T-helper 17 cell (primary cell): ENCODE measurements around the gene ENTPD8. TPM values are rescaled to one million over a fixed set of nuclear protein-coding genes. Genes with fewer than 3 reads are reported as not detected.

Experiments
- ATAC-seq: fragments of 150-1000 bp; cut with Tn5 transposase; 2 replicates; pipeline ENCODE4 v1.10.0; 2021; ENCODE audit warnings: mild to moderate bottlenecking, moderate library complexity
- DNase-seq, 3 donors: peaks; one replicate each; pipeline versions ENCODE4 v3.0.0 to v3.0.0-alpha.2; 2020 to 2021
- H3K9me3 ChIP-seq: one replicate; pipeline ENCODE4 v1.7.0; 2013; ENCODE audit warnings: low read length, mild to moderate bottlenecking; ENCODE audit not compliant: control insufficient read depth, poor library complexity, severe bottlenecking
- H3K27ac Mint-ChIP-seq: one replicate; pipeline ENCODE4 v1.8.0; 2022; ENCODE audit warnings: mild to moderate bottlenecking, moderate library complexity, mixed read lengths
- H3K27me3 Mint-ChIP-seq: one replicate; pipeline ENCODE4 v1.8.0; 2022; ENCODE audit warnings: mixed read lengths
- H3K36me3 Mint-ChIP-seq: one replicate; pipeline ENCODE4 v1.8.0; 2022; ENCODE audit warnings: low read depth, mixed read lengths
- H3K4me1 Mint-ChIP-seq: one replicate; pipeline ENCODE4 v1.8.0; 2022; ENCODE audit warnings: mild to moderate bottlenecking, mixed read lengths
- H3K4me3 Mint-ChIP-seq: one replicate; pipeline ENCODE4 v1.8.0; 2022; ENCODE audit warnings: mild to moderate bottlenecking, moderate library complexity, mixed read lengths
- total RNA-seq, 4 donors: library from RNA in 2 of 4; stranded (reverse) in 2 of 4; gene quantifications; one replicate each; pipeline ENCODE4 v1.2.3 and lab custom pipeline; 2022 to 2026

ENTPD8 gene
- total RNA-seq, 2 donors from 2014 or later, result not detected

GRCh38 chr9:137458194-137459151 lies 17.3 kb upstream of the ENTPD8 start:
- Mint-ChIP-seq H3K4me3 (no peak overlapping the region), H3K27me3 (no peaks in the 10 kb centered on the region), H3K4me1 (peaks cover 13% of the 10 kb centered on the region), H3K27ac (no peak overlapping the region), H3K36me3 (no peaks in the 10 kb centered on the region)
- ATAC-seq, result peak; percentile 26
- no peaks in the 10 kb centered on the region for H3K9me3 ChIP-seq
- DNase-seq, result peak in 2 of 3 donors; percentile 4 to 7

- H3K4me3 Mint-ChIP-seq, result peak overlapping the region; percentile 60
- H3K27ac Mint-ChIP-seq, result no peak overlapping the region
- ATAC-seq (no peak), DNase-seq (peak in 2 of 3 donors; percentile 5 to 7)
- H3K27me3 Mint-ChIP-seq, result no peaks in the 10 kb centered on the region
- no peaks in the 10 kb centered on the region for H3K36me3 Mint-ChIP-seq
- H3K4me1 Mint-ChIP-seq, result peaks cover 10% of the 10 kb centered on the region
- no peaks in the 10 kb centered on the region for H3K9me3 ChIP-seq
These were observed 16.4 kb upstream of the ENTPD8 start for GRCh38 chr9:137457406-137458193.

- H3K36me3 Mint-ChIP-seq, result no peaks in the 10 kb centered on the region
- no peaks in the 10 kb centered on the region for H3K27me3 Mint-ChIP-seq
- H3K9me3 ChIP-seq, result no peaks in the 10 kb centered on the region
- peak overlapping the region; percentile 27 for H3K27ac Mint-ChIP-seq
- ATAC-seq (no peak), DNase-seq (peak in 1 of 3 donors; percentile 5)
- H3K4me3 Mint-ChIP-seq, result no peak overlapping the region
- peaks cover 14% of the 10 kb centered on the region for H3K4me1 Mint-ChIP-seq
These were observed 15.8 kb upstream of the ENTPD8 start for GRCh38 chr9:137456864-137457405.

GRCh38 chr9:137456061-137456863 lies 15.1 kb upstream of the ENTPD8 start:
- H3K9me3 ChIP-seq, result no peaks in the 10 kb centered on the region
- Mint-ChIP-seq H3K4me3 (no peak overlapping the region), H3K27ac (peak overlapping the region; percentile 27), H3K4me1 (peaks cover 17% of the 10 kb centered on the region), H3K27me3 (no peaks in the 10 kb centered on the region), H3K36me3 (no peaks in the 10 kb centered on the region)
- ATAC-seq (no peak), DNase-seq (peak in 1 of 3 donors; percentile 3)

- no peak overlapping the region for H3K4me3 Mint-ChIP-seq
- H3K36me3 Mint-ChIP-seq, result no peaks in the 10 kb centered on the region
- peak in 2 of 3 donors; percentile 4 to 6 for DNase-seq
- H3K9me3 ChIP-seq, result no peaks in the 10 kb centered on the region
- no peaks in the 10 kb centered on the region for H3K27me3 Mint-ChIP-seq
- no peak for ATAC-seq
- H3K4me1 Mint-ChIP-seq, result peaks cover 18% of the 10 kb centered on the region
- H3K27ac Mint-ChIP-seq, result no peak overlapping the region
These were observed 14.3 kb upstream of the ENTPD8 start for GRCh38 chr9:137455359-137455991.

- peaks cover 15% of the 10 kb centered on the region for H3K4me1 Mint-ChIP-seq
- no peaks in the 10 kb centered on the region for H3K36me3 Mint-ChIP-seq
- ATAC-seq, result no peak
- H3K27me3 Mint-ChIP-seq, result no peaks in the 10 kb centered on the region
- peak in 2 of 3 donors; percentile 4 for DNase-seq
- no peak overlapping the region for H3K27ac Mint-ChIP-seq
- H3K9me3 ChIP-seq, result no peaks in the 10 kb centered on the region
- H3K4me3 Mint-ChIP-seq, result peak overlapping the region; percentile 64
These were observed 13.6 kb upstream of the ENTPD8 start for GRCh38 chr9:137454597-137455358.

GRCh38 chr9:137454145-137454596 lies 13.0 kb upstream of the ENTPD8 start:
- no peak overlapping the region for H3K27ac Mint-ChIP-seq
- peaks cover 14% of the 10 kb centered on the region for H3K4me1 Mint-ChIP-seq
- no peaks in the 10 kb centered on the region for H3K27me3 Mint-ChIP-seq
- no peaks in the 10 kb centered on the region for H3K9me3 ChIP-seq
- peak overlapping the region; percentile 64 for H3K4me3 Mint-ChIP-seq
- ATAC-seq (peak; percentile 39), DNase-seq (peak in 2 of 3 donors; percentile 43 to 48)
- H3K36me3 Mint-ChIP-seq, result no peaks in the 10 kb centered on the region

- H3K27me3 Mint-ChIP-seq, result no peaks in the 10 kb centered on the region
- peaks cover 16% of the 10 kb centered on the region for H3K4me1 Mint-ChIP-seq
- H3K27ac Mint-ChIP-seq, result no peak overlapping the region
- H3K36me3 Mint-ChIP-seq, result no peaks in the 10 kb centered on the region
- H3K4me3 Mint-ChIP-seq, result peak overlapping the region; percentile 66
- peak; percentile 67 for ATAC-seq
- no peaks in the 10 kb centered on the region for H3K9me3 ChIP-seq
- DNase-seq, result peak; percentile 40 to 58 (median 48)
These were observed 12.5 kb upstream of the ENTPD8 start for GRCh38 chr9:137453643-137454081.

- Mint-ChIP-seq H3K4me1 (peaks cover 16% of the 10 kb centered on the region), H3K27ac (no peak overlapping the region), H3K4me3 (peak overlapping the region; percentile 83), H3K36me3 (no peaks in the 10 kb centered on the region), H3K27me3 (no peaks in the 10 kb centered on the region)
- H3K9me3 ChIP-seq, result no peaks in the 10 kb centered on the region
- DNase-seq (peak in 2 of 3 donors; percentile 5 to 10), ATAC-seq (no peak)
These were observed 11.8 kb upstream of the ENTPD8 start for GRCh38 chr9:137452761-137453642.

GRCh38 chr9:137452006-137452760 lies 11.0 kb upstream of the ENTPD8 start:
- ATAC-seq, result no peak
- Mint-ChIP-seq H3K4me1 (peaks cover 17% of the 10 kb centered on the region), H3K36me3 (no peaks in the 10 kb centered on the region), H3K4me3 (peak overlapping the region; percentile 83), H3K27me3 (no peaks in the 10 kb centered on the region), H3K27ac (no peak overlapping the region)
- H3K9me3 ChIP-seq, result no peaks in the 10 kb centered on the region
- DNase-seq, result peak in 2 of 3 donors; percentile 1 to 5
